OCI-LY1 (cell line): ENCODE data around the gene LYPD8.

Experiments used
- H2AFZ ChIP-seq: fragments of 200-600 bp; sonication (generic), shearing (Covaris generic); 2 replicates; pipeline ENCODE4 v1.6.0; 2014; ENCODE audit warnings: antibody characterized with exemption, mild to moderate bottlenecking, low read length
- H3F3A ChIP-seq: fragments of 200-600 bp; sonication (generic), shearing (Covaris generic); 2 replicates; pipeline ENCODE4 v1.6.0; 2014; ENCODE audit warnings: mild to moderate bottlenecking, antibody characterized with exemption, low read length, moderate library complexity; ENCODE audit not compliant: insufficient read depth
- H3K27ac ChIP-seq: fragments of 200-600 bp; sonication (generic); 2 replicates; pipeline ENCODE4 v1.5.1; 2014; ENCODE audit warnings: low read length, mixed run types, mild to moderate bottlenecking, low read depth; ENCODE audit not compliant: poor library complexity, severe bottlenecking
- H3K27me3 ChIP-seq: fragments of 200-600 bp; sonication (generic); 2 replicates; pipeline ENCODE4 v1.6.0; 2014; ENCODE audit warnings: antibody characterized with exemption, mild to moderate bottlenecking, low read length, moderate library complexity; ENCODE audit not compliant: insufficient read depth
- H3K36me3 ChIP-seq: fragments of 200-600 bp; sonication (generic); 2 replicates; pipeline ENCODE4 v1.6.1; 2014; ENCODE audit warnings: mild to moderate bottlenecking, antibody characterized with exemption, low read length, moderate library complexity, mixed read lengths; ENCODE audit not compliant: insufficient read depth
- H3K4me1 ChIP-seq: fragments of 200-600 bp; sonication (generic); 2 replicates; pipeline ENCODE4 v1.5.1; 2014; ENCODE audit warnings: mild to moderate bottlenecking, low read length, moderate library complexity; ENCODE audit not compliant: insufficient read depth, severe bottlenecking
- H3K4me2 ChIP-seq: fragments of 200-600 bp; sonication (generic), shearing (Covaris generic); 2 replicates; pipeline ENCODE4 v1.6.1; 2014; ENCODE audit warnings: low read length
- H3K4me3 ChIP-seq: fragments of 200-600 bp; sonication (generic); 2 replicates; pipeline ENCODE4 v1.5.1; 2014; ENCODE audit warnings: low read length, low read depth, mild to moderate bottlenecking, mixed read lengths; ENCODE audit not compliant: poor library complexity, severe bottlenecking
- H3K79me2 ChIP-seq: fragments of 200-600 bp; shearing (Covaris generic); 2 replicates; pipeline ENCODE4 v1.6.1; 2016; ENCODE audit warnings: mixed run types, low read length, mixed read lengths; ENCODE audit not compliant: insufficient read depth
- H3K9ac ChIP-seq: fragments of 200-600 bp; sonication (generic), shearing (Covaris generic); 2 replicates; pipeline ENCODE4 v1.6.1; 2014; ENCODE audit warnings: mild to moderate bottlenecking, low read length, mixed read lengths
- H3K9me2 ChIP-seq: fragments of 200-600 bp; sonication (generic), shearing (Covaris generic); 2 replicates; pipeline ENCODE4 v1.6.1; 2014; ENCODE audit warnings: low read depth, mild to moderate bottlenecking, low read length, mixed read lengths
- H3K9me3 ChIP-seq: fragments of 200-600 bp; shearing (Covaris generic); 2 replicates; pipeline ENCODE4 v1.6.1; 2014; ENCODE audit warnings: low read length, mixed read lengths
- H4K20me1 ChIP-seq: fragments of 200-600 bp; sonication (generic), shearing (Covaris generic); 2 replicates; pipeline ENCODE4 v1.6.0; 2016; ENCODE audit warnings: mild to moderate bottlenecking, low read length; ENCODE audit not compliant: insufficient read depth
- CTCF ChIP-seq: fragments of 200-600 bp; sonication (generic), shearing (Covaris generic); IDR thresholded peaks from 2 replicates; pipeline ENCODE4 v1.5.1; 2017; ENCODE audit warnings: mild to moderate bottlenecking, antibody characterized with exemption, low read length, moderate library complexity, mixed read lengths
- EZH2 ChIP-seq: fragments of 200-600 bp; sonication (generic), shearing (Covaris generic); IDR thresholded peaks from 2 replicates; pipeline ENCODE4 v1.8.0; 2017; ENCODE audit warnings: borderline replicate concordance, mixed run types, mild to moderate bottlenecking, antibody characterized with exemption, low read length, moderate library complexity, mixed read lengths

The LYPD8 gene

GRCh38 chr1:248788327-248788726, 32.8 kb upstream of the LYPD8 start:
- Histone ChIP-seq H3K9ac (no peak overlapping the region), H3K4me2 (no peak overlapping the region), H3K36me3 (no peaks in the 10 kb centered on the region), H3K4me3 (no peak overlapping the region), H4K20me1 (no peaks in the 10 kb centered on the region), H3K27ac (no peak overlapping the region), H3K27me3 (no peaks in the 10 kb centered on the region), H3K4me1 (no peaks in the 10 kb centered on the region), H3K9me3 (no peaks in the 10 kb centered on the region), H2AFZ (no peak overlapping the region), H3K9me2 (no peaks in the 10 kb centered on the region), H3F3A (no peaks in the 10 kb centered on the region), H3K79me2 (no peaks in the 10 kb centered on the region)
- TF ChIP-seq CTCF (no peak), EZH2 (no peak)

- no peak overlapping the region for H3K4me3 ChIP-seq
- no peaks in the 10 kb centered on the region for H3F3A ChIP-seq
- H3K4me1 ChIP-seq = no peaks in the 10 kb centered on the region
- no peaks in the 10 kb centered on the region for H4K20me1 ChIP-seq
- no peak overlapping the region for H3K9ac ChIP-seq
- TF ChIP-seq EZH2 = no peak
- no peak for TF ChIP-seq CTCF
- H3K27me3 ChIP-seq = no peaks in the 10 kb centered on the region
- no peaks in the 10 kb centered on the region for H3K9me3 ChIP-seq
- H2AFZ ChIP-seq = no peak overlapping the region
- H3K36me3 ChIP-seq = no peaks in the 10 kb centered on the region
- no peak overlapping the region for H3K4me2 ChIP-seq
- no peaks in the 10 kb centered on the region for H3K9me2 ChIP-seq
- H3K27ac ChIP-seq = no peak overlapping the region
- no peaks in the 10 kb centered on the region for H3K79me2 ChIP-seq
These were observed 31.9 kb upstream of the LYPD8 start for GRCh38 chr1:248787430-248787829.

GRCh38 chr1:248786156-248786555, 30.6 kb upstream of the LYPD8 start:
- no peaks in the 10 kb centered on the region for H4K20me1 ChIP-seq
- no peaks in the 10 kb centered on the region for H3K4me1 ChIP-seq
- no peak for TF ChIP-seq EZH2
- no peak for TF ChIP-seq CTCF
- H3K9ac ChIP-seq = no peak overlapping the region
- no peak overlapping the region for H3K4me3 ChIP-seq
- no peaks in the 10 kb centered on the region for H3K79me2 ChIP-seq
- no peaks in the 10 kb centered on the region for H3F3A ChIP-seq
- H3K9me3 ChIP-seq = no peaks in the 10 kb centered on the region
- H3K4me2 ChIP-seq = no peak overlapping the region
- H3K27ac ChIP-seq = no peak overlapping the region
- no peak overlapping the region for H2AFZ ChIP-seq
- no peaks in the 10 kb centered on the region for H3K9me2 ChIP-seq
- H3K27me3 ChIP-seq = no peaks in the 10 kb centered on the region; the same call in 1 of the 2 replicates
- H3K36me3 ChIP-seq = no peaks in the 10 kb centered on the region
